Peyer's patch (tissue), 4 donors: ENCODE data around the gene POU6F2. TPM values are rescaled to one million over a fixed set of nuclear protein-coding genes. Genes with fewer than 3 reads are reported as not detected.

ENCODE experiments used
- DNase-seq, 3 donors: peaks; one replicate each; pipeline ENCODE4 v3.0.0-alpha.2; 2017 to 2019
- H3K27ac ChIP-seq, 4 donors: fragments of 200-600 bp; sonication (generic); one replicate each; pipeline ENCODE4 v1.5.1; 2016 to 2019
- H3K27me3 ChIP-seq, 2 donors: fragments of 200-600 bp; sonication (generic); one replicate each; pipeline ENCODE4 v1.5.1; 2019
- H3K36me3 ChIP-seq, 3 donors: fragments of 200-600 bp; sonication (generic); one replicate each; pipeline ENCODE4 v1.5.1; 2016 to 2019
- H3K4me1 ChIP-seq, 4 donors: fragments of 200-600 bp; sonication (generic); one replicate each; pipeline ENCODE4 v1.5.1; 2016 to 2019
- H3K4me3 ChIP-seq, 4 donors: fragments of 200-600 bp; sonication (generic); 1 replicate in 3 of 4; 2 replicates in 1 of 4; pipeline ENCODE4 v1.5.1; 2016 to 2019; ENCODE audit warnings: mild to moderate bottlenecking in 1 of 4
- H3K9me3 ChIP-seq, 4 donors: fragments of 200-600 bp; sonication (generic); one replicate each; pipeline ENCODE4 v1.5.1; 2016 to 2019; ENCODE audit warnings: mild to moderate bottlenecking in 1 of 4
- POLR2A ChIP-seq, 2 donors: fragments of 450-650 bp; IDR thresholded peaks; one replicate each; pipeline ENCODE4 v1.5.1; 2017; ENCODE audit warnings: antibody characterized with exemption in 2 of 2, mild to moderate bottlenecking in 2 of 2, moderate library complexity in 2 of 2
- total RNA-seq, 4 donors: library from RNA; depleted of rRNA; stranded (reverse); fragments of >200 nt; gene quantifications; one replicate each; pipeline ENCODE4 v1.1.0, GENCODE V29; 2016
- TF ChIP-seq, protein P1 (sequence below), 6 experiments: fragments of 450-650 bp in 4 of 6; fragments of 200-600 bp in 2 of 6; sonication (generic) in 1 of 6; IDR thresholded peaks; one replicate each; pipeline ENCODE4 v1.5.1; 2017 to 2019; ENCODE audit warnings: antibody characterized with exemption in 6 of 6, mild to moderate bottlenecking in 3 of 6, moderate library complexity in 1 of 6

POU6F2 gene
- total RNA-seq, 4 donors from 2014 or later, result 0.80 to 1.3 (median 1.2) TPM; not detected in 1

DNA sequence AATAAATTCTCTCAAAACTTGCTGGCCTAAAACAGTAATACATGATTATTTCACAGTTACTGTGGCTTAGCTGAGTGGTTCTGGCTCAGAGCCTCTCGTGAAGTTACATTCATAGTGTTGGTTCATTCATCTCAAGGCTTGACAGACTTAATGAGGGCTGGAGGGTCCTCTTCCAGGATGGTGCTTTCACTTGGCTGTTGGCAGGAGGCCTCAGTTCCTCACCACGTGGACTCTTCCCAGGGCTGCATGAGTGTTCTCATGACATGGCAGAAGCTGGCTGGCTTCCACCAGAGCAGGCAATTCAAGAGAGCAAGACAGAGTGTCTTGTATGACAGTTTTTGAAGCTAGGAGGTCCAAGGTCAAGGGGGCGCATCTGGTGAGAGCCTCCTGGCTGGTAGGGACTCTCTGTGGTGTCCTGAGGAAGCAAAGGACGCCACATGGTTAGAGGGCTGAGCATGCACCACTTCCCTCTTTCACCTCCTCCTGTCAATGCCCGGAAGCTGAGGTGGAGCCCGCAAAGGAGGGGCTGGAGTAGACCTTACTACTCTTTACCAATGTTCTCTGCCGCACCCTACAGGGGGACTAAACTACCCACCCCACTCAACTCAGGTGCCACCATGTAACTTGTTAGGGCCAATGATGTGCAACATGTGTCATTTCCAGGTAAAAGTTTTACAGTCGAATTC is 530.3 kb downstream of the POU6F2 start:
- no peak for DNase-seq
- no peaks in the 10 kb centered on the region for H3K36me3 ChIP-seq
- no peaks in the 10 kb centered on the region for H3K4me1 ChIP-seq
- H3K27ac ChIP-seq, result no peak overlapping the region
- no peaks in the 10 kb centered on the region for H3K9me3 ChIP-seq
- TF ChIP-seq, protein P1, sequence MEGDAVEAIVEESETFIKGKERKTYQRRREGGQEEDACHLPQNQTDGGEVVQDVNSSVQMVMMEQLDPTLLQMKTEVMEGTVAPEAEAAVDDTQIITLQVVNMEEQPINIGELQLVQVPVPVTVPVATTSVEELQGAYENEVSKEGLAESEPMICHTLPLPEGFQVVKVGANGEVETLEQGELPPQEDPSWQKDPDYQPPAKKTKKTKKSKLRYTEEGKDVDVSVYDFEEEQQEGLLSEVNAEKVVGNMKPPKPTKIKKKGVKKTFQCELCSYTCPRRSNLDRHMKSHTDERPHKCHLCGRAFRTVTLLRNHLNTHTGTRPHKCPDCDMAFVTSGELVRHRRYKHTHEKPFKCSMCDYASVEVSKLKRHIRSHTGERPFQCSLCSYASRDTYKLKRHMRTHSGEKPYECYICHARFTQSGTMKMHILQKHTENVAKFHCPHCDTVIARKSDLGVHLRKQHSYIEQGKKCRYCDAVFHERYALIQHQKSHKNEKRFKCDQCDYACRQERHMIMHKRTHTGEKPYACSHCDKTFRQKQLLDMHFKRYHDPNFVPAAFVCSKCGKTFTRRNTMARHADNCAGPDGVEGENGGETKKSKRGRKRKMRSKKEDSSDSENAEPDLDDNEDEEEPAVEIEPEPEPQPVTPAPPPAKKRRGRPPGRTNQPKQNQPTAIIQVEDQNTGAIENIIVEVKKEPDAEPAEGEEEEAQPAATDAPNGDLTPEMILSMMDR (IDR thresholded peaks at IDR 0.05), result no peak
- no peak for TF ChIP-seq POLR2A (IDR thresholded peaks at IDR 0.05)
- no peaks in the 10 kb centered on the region for H3K27me3 ChIP-seq
- no peak overlapping the region for H3K4me3 ChIP-seq

DNA sequence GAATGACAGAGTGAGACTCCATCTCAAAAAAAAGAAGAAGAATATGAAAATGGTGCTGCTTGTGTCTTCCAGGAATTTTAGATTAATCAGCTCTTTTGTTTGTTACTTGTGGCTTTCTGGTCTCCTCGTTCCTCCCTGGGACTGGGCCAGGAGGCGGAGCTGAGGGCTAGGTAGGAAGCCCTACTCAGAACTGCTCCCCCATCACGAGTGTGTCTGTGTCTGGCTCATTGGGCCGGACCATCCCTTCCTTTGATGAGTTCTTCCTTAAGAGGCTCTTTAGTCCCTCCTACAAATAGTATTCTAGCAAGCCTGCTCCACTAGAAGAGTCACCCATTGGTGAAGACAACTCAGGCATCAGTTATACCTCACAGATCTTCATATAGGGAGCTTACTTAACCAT is 531.7 kb downstream of the POU6F2 start:
- no peaks in the 10 kb centered on the region for H3K4me1 ChIP-seq
- no peaks in the 10 kb centered on the region for H3K36me3 ChIP-seq
- H3K9me3 ChIP-seq, result no peaks in the 10 kb centered on the region
- no peak for DNase-seq
- no peaks in the 10 kb centered on the region for H3K27me3 ChIP-seq
- H3K27ac ChIP-seq, result no peak overlapping the region
- TF ChIP-seq, protein P1 (IDR thresholded peaks at IDR 0.05), result no peak
- TF ChIP-seq POLR2A (IDR thresholded peaks at IDR 0.05), result no peak
- no peak overlapping the region for H3K4me3 ChIP-seq

DNA sequence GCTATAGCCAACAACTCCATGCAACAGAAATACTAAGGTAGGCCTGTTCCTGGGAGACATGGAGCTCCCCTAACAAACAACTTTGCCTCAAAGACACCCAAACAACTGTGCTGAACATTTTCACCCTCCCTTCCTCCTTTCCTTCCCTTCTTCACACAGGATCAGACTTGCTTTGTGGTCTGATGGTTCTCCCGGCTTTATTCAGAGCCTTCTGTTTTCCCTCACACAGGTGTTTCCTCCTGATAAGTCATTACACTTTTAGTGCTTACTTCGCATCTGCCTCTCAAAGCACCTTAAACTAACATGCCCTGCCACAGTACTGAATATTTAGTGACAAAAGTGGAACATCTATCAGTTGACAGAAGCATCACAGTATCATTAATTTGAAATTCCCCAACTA is 532.2 kb downstream of the POU6F2 start:
- Histone ChIP-seq H3K27me3 (no peaks in the 10 kb centered on the region), H3K4me3 (no peak overlapping the region), H3K27ac (no peak overlapping the region), H3K36me3 (no peaks in the 10 kb centered on the region), H3K4me1 (no peaks in the 10 kb centered on the region), H3K9me3 (no peaks in the 10 kb centered on the region)
- no peak for DNase-seq
- TF ChIP-seq POLR2A (IDR thresholded peaks at IDR 0.05), result no peak
- TF ChIP-seq, protein P1 (IDR thresholded peaks at IDR 0.05), result no peak

DNA sequence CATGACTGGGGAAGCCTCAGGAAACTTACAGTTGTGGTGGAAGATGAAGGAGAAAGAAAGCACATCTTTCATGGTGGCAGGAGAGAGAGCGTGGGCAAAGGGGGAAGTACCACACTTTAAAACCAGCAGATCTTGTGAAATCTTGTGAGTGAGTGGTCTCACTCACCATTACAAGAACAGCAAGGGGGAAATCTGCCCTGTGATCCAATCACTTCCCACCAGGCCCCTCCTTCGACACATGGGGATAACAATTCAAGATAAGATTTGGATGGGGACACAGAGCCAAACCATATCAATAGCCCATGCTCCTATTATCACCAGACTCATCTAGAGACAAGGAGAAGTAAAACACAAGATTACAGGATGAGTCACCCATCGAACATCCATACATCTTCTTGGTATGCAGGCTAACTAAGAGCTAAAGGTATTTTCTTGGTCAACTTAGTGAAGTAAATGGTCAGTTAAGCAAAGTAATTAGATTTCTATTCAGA is 533.2 kb downstream of the POU6F2 start:
- no peak overlapping the region for H3K27ac ChIP-seq
- no peaks in the 10 kb centered on the region for H3K27me3 ChIP-seq
- H3K4me3 ChIP-seq, result no peak overlapping the region
- H3K4me1 ChIP-seq, result no peaks in the 10 kb centered on the region
- no peaks in the 10 kb centered on the region for H3K9me3 ChIP-seq
- TF ChIP-seq POLR2A (IDR thresholded peaks at IDR 0.05), result no peak
- TF ChIP-seq, protein P1 (IDR thresholded peaks at IDR 0.05), result no peak
- no peak for DNase-seq
- no peaks in the 10 kb centered on the region for H3K36me3 ChIP-seq

DNA sequence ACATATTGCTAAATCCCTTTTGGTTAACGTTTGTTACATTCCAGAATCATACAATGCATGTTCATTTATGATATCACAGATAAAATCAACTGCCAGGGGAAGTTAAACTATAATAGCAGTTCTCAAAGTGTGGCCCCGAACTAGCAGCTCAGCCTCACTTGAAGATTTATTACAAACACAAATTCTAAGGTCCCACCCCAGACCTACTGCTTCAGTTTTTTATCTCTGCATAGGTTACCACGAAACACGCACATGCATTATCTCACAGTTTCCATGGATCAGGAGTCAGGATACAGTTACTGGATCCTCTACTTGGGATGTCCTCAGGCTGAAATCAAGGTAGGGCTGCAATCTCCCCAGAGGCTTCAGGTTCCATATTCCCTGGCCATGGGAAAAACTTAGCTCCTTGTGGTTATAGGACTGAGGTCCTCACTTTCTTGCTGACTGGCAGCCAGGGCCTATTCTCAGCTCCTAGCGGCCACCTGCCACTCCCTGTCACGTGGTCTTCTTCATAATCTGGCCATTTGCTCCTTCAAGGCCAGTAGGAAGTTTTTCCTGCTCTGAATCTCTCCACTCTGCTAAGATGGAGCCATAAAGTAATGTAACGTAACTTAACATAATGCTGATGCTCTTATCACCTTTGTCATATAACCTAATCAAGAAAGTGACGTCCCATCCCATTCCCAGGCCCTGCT is 538.0 kb downstream of the POU6F2 start:
- TF ChIP-seq, protein P1 (IDR thresholded peaks at IDR 0.05), result no peak
- no peak for TF ChIP-seq POLR2A (IDR thresholded peaks at IDR 0.05)
- Histone ChIP-seq H3K27ac (no peak overlapping the region), H3K4me1 (no peaks in the 10 kb centered on the region), H3K9me3 (no peaks in the 10 kb centered on the region), H3K36me3 (no peaks in the 10 kb centered on the region), H3K27me3 (no peaks in the 10 kb centered on the region), H3K4me3 (no peak overlapping the region)
- no peak for DNase-seq
